Breast epithelium (tissue), 4 donors: ENCODE results near the gene IL17RD. TPM values are rescaled to one million over a fixed set of nuclear protein-coding genes. Genes with fewer than 3 reads are reported as not detected.

Experiments used
- DNase-seq, 2 donors: peaks; one replicate each; pipeline ENCODE4 v3.0.0-alpha.2; 2019; ENCODE audit warnings: low spot score in 2 of 2
- H3K27ac ChIP-seq, 2 donors: fragments of 200-600 bp; sonication (generic) in 1 of 2; one replicate each; pipeline ENCODE4 v1.5.1; 2016 to 2019; ENCODE audit warnings: mild to moderate bottlenecking in 1 of 2
- H3K27me3 ChIP-seq, 2 donors: fragments of 200-600 bp; sonication (generic) in 1 of 2; one replicate each; pipeline versions ENCODE4 v1.5.1 to v1.6.0; 2017 to 2019; ENCODE audit warnings: control low read depth in 1 of 2, mild to moderate bottlenecking in 1 of 2
- H3K36me3 ChIP-seq: fragments of 200-600 bp; one replicate; pipeline ENCODE4 v1.5.1; 2019
- H3K4me1 ChIP-seq, 2 donors: fragments of 200-600 bp; sonication (generic); one replicate each; pipeline ENCODE4 v1.5.1; 2016 to 2019; ENCODE audit warnings: control low read depth in 1 of 2
- H3K4me3 ChIP-seq, 3 donors: fragments of 200-600 bp; sonication (generic); 1 replicate in 2 of 3; 2 replicates in 1 of 3; pipeline ENCODE4 v1.5.1; 2016 to 2019; ENCODE audit warnings: mild to moderate bottlenecking in 3 of 3, moderate library complexity in 2 of 3
- H3K9me3 ChIP-seq, 2 donors: fragments of 200-600 bp; sonication (generic) in 1 of 2; one replicate each; pipeline ENCODE4 v1.5.1; 2016 to 2019; ENCODE audit warnings: control low read depth in 1 of 2
- POLR2A ChIP-seq: fragments of 450-650 bp; IDR thresholded peaks from one replicate; pipeline ENCODE4 v1.6.1; 2016; ENCODE audit warnings: antibody characterized with exemption, mild to moderate bottlenecking, moderate library complexity
- POLR2AphosphoS5 ChIP-seq, 3 donors: sonication (generic); formaldehyde crosslinking; IDR thresholded peaks; one replicate each; pipeline ENCODE4 v1.6.1; 2017; ENCODE audit warnings: antibody characterized with exemption in 3 of 3
- intact Hi-C: fragments of 100-400 bp; cut with DNase I; formaldehyde crosslinking; loops from one replicate; pipeline ENCODE4 v1.15.1; 2023; ENCODE audit warnings: low total_unique reads
- total RNA-seq, 3 donors: library from RNA; depleted of rRNA; stranded (reverse); fragments of >200 nt; gene quantifications; one replicate each; pipeline ENCODE4 v1.1.0, GENCODE V29; 2016
- TF ChIP-seq, protein P1 (sequence below), 3 donors: fragments of 450-650 bp; IDR thresholded peaks; one replicate each; pipeline ENCODE4 v1.5.1; 2016 to 2017; ENCODE audit warnings: antibody characterized with exemption in 3 of 3, mild to moderate bottlenecking in 3 of 3, moderate library complexity in 3 of 3

The IL17RD gene
- total RNA-seq, 3 donors from 2014 or later: 3.0 to 31.8 (median 31.0) TPM

DNA sequence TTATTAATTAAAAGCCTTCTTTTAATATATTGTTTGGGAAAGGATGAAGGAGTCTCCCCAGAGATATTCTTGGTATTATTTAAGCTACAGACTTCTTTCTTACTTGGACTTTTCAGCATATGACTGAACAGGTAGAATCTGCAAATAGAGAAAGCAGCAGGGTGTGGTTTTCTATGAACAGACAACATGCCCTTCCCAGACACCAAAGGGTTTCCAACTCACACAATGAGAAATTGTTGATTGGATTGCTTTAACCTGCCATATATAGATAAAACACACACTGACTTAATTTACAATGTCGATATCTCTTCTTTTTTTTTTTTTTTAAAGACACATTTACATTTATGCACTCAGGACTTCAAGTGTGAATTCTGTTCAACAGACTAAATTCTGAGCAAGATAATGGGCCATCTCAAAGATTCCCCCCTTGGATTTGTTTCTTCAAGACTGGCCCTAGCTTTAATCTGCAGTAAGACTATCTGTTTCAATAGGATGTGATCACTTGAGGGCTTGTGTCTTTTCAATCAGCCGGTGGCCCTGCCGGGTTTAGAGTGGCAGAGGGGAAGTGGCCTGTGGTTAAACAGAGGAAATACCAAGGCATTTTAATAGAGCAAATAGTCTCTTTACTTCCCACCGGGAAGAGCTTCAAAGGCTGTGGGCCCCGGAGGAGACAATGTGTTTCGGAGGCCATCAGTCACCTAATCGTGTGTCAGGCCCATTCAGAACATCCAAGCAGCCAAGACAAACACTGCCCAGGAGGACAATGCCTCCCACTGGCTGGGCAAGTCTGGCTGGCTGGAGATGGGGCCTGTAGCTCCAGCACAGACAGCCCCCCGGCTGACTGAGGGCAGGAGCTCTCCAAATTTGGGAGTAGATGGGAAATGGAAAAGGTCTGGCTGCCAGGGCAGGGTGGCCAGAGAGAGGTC is 6.1 kb downstream of the IL17RD start:
- peaks cover 2 to 20% of the 10 kb centered on the region in 2 donors for H3K4me1 ChIP-seq
- intact Hi-C loops: no loop called here
- TF ChIP-seq POLR2AphosphoS5 (IDR thresholded peaks at IDR 0.05) (no peak), POLR2A (no peak)
- TF ChIP-seq, protein P1, sequence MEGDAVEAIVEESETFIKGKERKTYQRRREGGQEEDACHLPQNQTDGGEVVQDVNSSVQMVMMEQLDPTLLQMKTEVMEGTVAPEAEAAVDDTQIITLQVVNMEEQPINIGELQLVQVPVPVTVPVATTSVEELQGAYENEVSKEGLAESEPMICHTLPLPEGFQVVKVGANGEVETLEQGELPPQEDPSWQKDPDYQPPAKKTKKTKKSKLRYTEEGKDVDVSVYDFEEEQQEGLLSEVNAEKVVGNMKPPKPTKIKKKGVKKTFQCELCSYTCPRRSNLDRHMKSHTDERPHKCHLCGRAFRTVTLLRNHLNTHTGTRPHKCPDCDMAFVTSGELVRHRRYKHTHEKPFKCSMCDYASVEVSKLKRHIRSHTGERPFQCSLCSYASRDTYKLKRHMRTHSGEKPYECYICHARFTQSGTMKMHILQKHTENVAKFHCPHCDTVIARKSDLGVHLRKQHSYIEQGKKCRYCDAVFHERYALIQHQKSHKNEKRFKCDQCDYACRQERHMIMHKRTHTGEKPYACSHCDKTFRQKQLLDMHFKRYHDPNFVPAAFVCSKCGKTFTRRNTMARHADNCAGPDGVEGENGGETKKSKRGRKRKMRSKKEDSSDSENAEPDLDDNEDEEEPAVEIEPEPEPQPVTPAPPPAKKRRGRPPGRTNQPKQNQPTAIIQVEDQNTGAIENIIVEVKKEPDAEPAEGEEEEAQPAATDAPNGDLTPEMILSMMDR (IDR thresholded peaks at IDR 0.05): no peak
- DNase-seq: no peak
- no peaks in the 10 kb centered on the region for H3K9me3 ChIP-seq
- peak overlapping the region; percentile 72 to 87 for H3K27ac ChIP-seq
- H3K36me3 ChIP-seq: no peaks in the 10 kb centered on the region
- H3K4me3 ChIP-seq: peak overlapping the region in 1 of 3 donors; percentile 22
- H3K27me3 ChIP-seq: no peaks in the 10 kb centered on the region

DNA sequence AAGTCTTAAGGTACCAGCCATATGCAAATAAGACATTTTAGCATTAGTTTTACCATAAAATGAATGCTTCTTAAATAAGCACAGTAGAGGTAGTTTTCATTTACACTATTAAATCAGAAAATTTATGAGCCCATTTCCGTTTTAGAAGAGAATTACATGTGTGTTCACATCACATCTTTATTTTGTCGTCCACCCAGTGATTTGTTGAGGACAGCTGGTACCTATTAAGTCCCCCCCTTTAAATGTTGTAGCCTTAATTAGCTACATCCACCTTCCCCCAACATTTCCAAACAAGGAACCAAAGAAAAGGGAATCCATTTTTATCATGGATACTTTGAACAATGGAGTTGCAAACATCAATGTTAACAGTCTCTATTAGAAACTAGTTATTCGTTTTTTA is 6.8 kb downstream of the IL17RD start:
- TF ChIP-seq POLR2AphosphoS5 (IDR thresholded peaks at IDR 0.05) (no peak), POLR2A (no peak)
- TF ChIP-seq, protein P1 (IDR thresholded peaks at IDR 0.05): no peak
- no peaks in the 10 kb centered on the region for H3K36me3 ChIP-seq
- H3K9me3 ChIP-seq: no peaks in the 10 kb centered on the region
- H3K27ac ChIP-seq: peak overlapping the region; percentile 32 to 72
- H3K4me1 ChIP-seq: peaks cover 0 to 20% of the 10 kb centered on the region in 2 donors
- no peak overlapping the region for H3K4me3 ChIP-seq
- H3K27me3 ChIP-seq: no peaks in the 10 kb centered on the region
- intact Hi-C loops: no loop called here
- no peak for DNase-seq

DNA sequence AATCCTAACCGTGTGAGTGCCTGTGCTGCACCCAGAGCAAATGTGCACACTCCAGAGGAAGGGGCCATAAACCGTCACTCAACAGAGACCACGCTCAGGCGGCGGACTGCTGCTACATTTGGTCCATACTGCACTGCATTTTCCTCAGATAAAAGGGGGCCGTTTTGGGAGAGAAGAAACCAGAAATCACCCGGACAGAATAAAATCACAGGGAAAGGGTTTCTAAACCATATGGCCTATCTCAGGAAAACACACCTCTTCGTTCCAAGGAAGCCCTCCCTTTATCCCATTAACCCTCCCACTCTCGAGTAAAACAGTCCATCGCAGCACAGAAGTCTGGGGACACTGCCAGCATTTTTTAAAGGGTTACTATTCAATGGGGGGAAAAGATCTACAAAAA is 7.6 kb downstream of the IL17RD start:
- intact Hi-C loops: no loop called here
- Histone ChIP-seq H3K4me3 (peak overlapping the region in 1 of 3 donors; percentile 7), H3K27ac (peak overlapping the region; percentile 61 to 62), H3K36me3 (no peaks in the 10 kb centered on the region), H3K4me1 (peaks cover 0 to 20% of the 10 kb centered on the region in 2 donors), H3K9me3 (no peaks in the 10 kb centered on the region), H3K27me3 (no peaks in the 10 kb centered on the region)
- TF ChIP-seq POLR2A: no peak
- TF ChIP-seq, protein P1 (IDR thresholded peaks at IDR 0.05): no peak
- TF ChIP-seq POLR2AphosphoS5 (IDR thresholded peaks at IDR 0.05): no peak
- no peak for DNase-seq

DNA sequence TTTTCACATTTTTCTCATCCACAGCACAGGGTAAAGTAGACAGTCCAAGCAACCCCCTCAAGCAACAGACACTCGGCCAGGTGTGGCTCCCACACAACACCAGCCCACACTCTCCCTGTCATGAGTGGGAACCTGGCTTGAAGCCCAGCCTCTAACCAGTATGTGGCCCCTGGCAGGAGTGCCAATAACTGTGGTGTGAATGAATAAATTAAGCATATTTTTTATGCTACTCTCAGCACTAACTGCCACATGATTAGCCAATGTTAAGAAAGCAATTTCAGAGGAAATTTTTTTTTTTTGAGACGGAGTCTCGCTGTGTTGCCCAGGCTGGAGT is 9.9 kb downstream of the IL17RD start:
- Histone ChIP-seq H3K4me1 (peaks cover 0 to 13% of the 10 kb centered on the region in 2 donors), H3K4me3 (peak overlapping the region in 2 of 3 donors; percentile 13 to 20), H3K27me3 (no peaks in the 10 kb centered on the region), H3K36me3 (no peaks in the 10 kb centered on the region), H3K9me3 (no peaks in the 10 kb centered on the region), H3K27ac (peak overlapping the region; percentile 62 to 69)
- intact Hi-C loops: no loop called here
- DNase-seq: no peak
- TF ChIP-seq, protein P1 (IDR thresholded peaks at IDR 0.05): no peak
- TF ChIP-seq POLR2A: no peak
- TF ChIP-seq POLR2AphosphoS5 (IDR thresholded peaks at IDR 0.05): no peak
